ENCODE measurements around the gene CENPA. TPM values are rescaled to one million over a fixed set of nuclear protein-coding genes. Genes with fewer than 3 reads are reported as not detected.

CENPA gene
- total and polyA plus RNA-seq, 2 of the 13 experiments (the other 11 are each of a cell fraction or from before 2014, with no cell fraction given) = 28.5 to 38.5 TPM

- BruUV-seq (replicated peaks) = no TSS peak
- H3K4me3 ChIP-seq (replicated peaks in 1 of 3; ENCODE audit: insufficient read depth in 1 of 3, low read depth in 2 of 3, low read length in 3 of 3) = no peak overlapping the region
- in situ Hi-C loops (cut with HindIII; ENCODE audit: extremely low pct_ligation_motif_present, low pct_unique_long_range_greater_than_20kb) (no loop called here), intact Hi-C loops (cut with micrococcal nuclease; ENCODE audit: unreplicated experiment) (no loop called here)
- no peak overlapping the region for H3K9ac ChIP-seq (ENCODE audit: insufficient read depth, low read depth, low read length)
- ATAC-seq (no peak), DNase-seq (ENCODE audit: low spot score) (no peak), FAIRE-seq (no peak)
- ChIA-PET CTCF (ENCODE audit: low intra/inter-chr PET ratio, low total read pairs) (no interaction called here), POLR2A (no interaction called here)
- no peak for TF ChIP-seq ONECUT2 (CRISPR knock-in tag; IDR thresholded peaks at IDR 0.05)
- TF ChIP-seq, protein P1, sequence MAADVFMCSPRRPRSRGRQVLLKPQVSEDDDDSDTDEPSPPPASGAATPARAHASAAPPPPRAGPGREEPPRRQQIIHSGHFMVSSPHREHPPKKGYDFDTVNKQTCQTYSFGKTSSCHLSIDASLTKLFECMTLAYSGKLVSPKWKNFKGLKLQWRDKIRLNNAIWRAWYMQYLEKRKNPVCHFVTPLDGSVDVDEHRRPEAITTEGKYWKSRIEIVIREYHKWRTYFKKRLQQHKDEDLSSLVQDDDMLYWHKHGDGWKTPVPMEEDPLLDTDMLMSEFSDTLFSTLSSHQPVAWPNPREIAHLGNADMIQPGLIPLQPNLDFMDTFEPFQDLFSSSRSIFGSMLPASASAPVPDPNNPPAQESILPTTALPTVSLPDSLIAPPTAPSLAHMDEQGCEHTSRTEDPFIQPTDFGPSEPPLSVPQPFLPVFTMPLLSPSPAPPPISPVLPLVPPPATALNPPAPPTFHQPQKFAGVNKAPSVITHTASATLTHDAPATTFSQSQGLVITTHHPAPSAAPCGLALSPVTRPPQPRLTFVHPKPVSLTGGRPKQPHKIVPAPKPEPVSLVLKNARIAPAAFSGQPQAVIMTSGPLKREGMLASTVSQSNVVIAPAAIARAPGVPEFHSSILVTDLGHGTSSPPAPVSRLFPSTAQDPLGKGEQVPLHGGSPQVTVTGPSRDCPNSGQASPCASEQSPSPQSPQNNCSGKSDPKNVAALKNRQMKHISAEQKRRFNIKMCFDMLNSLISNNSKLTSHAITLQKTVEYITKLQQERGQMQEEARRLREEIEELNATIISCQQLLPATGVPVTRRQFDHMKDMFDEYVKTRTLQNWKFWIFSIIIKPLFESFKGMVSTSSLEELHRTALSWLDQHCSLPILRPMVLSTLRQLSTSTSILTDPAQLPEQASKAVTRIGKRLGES (CRISPR knock-in tag; IDR thresholded peaks at IDR 0.05; ENCODE audit: borderline replicate concordance) = no peak
- no peak for TF ChIP-seq MXI1 (IDR thresholded peaks at IDR 0.05; ENCODE audit: borderline replicate concordance, low read depth, low read length)
- TF ChIP-seq NFAT5 (CRISPR knock-in tag; IDR thresholded peaks at IDR 0.05) = no peak
- TF ChIP-seq AGO1 (IDR thresholded peaks at IDR 0.05; ENCODE audit: low read depth, low read length, poor library complexity, severe bottlenecking) = no peak
- no peak for TF ChIP-seq ZNF547 (CRISPR knock-in tag; IDR thresholded peaks at IDR 0.05)
- peaks cover 28% of the 10 kb centered on the region for H3K79me2 ChIP-seq (ENCODE audit: insufficient read depth, low read length)
- no peaks in the 10 kb centered on the region for H3K9me3 ChIP-seq (ENCODE audit: low read length)
- H3K27ac ChIP-seq (ENCODE audit: extremely low read length, insufficient read depth, low read length) = no peak overlapping the region
- 99% methylated on average over 3 of the region's 3 CpGs for WGBS (ENCODE audit: low lambda C conversion rate)
- peaks cover 45% of the 10 kb centered on the region for H3K4me1 ChIP-seq (ENCODE audit: insufficient read depth, low read length)
- no peak overlapping the region for H3K4me2 ChIP-seq (ENCODE audit: low read depth, low read length)
- peaks cover under 1 to 1% of the 10 kb centered on the region in 2 experiments; a peak in 2 of 5 replicates for H3K36me3 ChIP-seq (replicated peaks in 1 of 2; ENCODE audit: control insufficient read depth in 1 of 2, insufficient read depth in 2 of 2, low read length in 2 of 2)
- H3K27me3 ChIP-seq (ENCODE audit: control insufficient read depth in 1 of 2, insufficient read depth in 2 of 2, low read length in 2 of 2) = no peaks in the 10 kb centered on the region; a peak in 1 of 5 replicates
- peaks cover 3% of the 10 kb centered on the region; the same call in 1 of the 2 replicates for H4K20me1 ChIP-seq (ENCODE audit: insufficient read depth, low read length)
- no peak overlapping the region for H2AFZ ChIP-seq (ENCODE audit: low read length)
These were observed 17.1 kb upstream of the CENPA start for GRCh38 chr2:26768759-26769088.

All from HepG2 (cell line).